ENCODE data around the gene PAXIP1. TPM values are rescaled to one million over a fixed set of nuclear protein-coding genes. Genes with fewer than 3 reads are reported as not detected.
"Not testable (repeated sequence)": the region's sequence is repeated elsewhere in the genome, so short reads cannot be mapped to it uniquely, and the experiment has no call there.

PAXIP1 gene, protein sequence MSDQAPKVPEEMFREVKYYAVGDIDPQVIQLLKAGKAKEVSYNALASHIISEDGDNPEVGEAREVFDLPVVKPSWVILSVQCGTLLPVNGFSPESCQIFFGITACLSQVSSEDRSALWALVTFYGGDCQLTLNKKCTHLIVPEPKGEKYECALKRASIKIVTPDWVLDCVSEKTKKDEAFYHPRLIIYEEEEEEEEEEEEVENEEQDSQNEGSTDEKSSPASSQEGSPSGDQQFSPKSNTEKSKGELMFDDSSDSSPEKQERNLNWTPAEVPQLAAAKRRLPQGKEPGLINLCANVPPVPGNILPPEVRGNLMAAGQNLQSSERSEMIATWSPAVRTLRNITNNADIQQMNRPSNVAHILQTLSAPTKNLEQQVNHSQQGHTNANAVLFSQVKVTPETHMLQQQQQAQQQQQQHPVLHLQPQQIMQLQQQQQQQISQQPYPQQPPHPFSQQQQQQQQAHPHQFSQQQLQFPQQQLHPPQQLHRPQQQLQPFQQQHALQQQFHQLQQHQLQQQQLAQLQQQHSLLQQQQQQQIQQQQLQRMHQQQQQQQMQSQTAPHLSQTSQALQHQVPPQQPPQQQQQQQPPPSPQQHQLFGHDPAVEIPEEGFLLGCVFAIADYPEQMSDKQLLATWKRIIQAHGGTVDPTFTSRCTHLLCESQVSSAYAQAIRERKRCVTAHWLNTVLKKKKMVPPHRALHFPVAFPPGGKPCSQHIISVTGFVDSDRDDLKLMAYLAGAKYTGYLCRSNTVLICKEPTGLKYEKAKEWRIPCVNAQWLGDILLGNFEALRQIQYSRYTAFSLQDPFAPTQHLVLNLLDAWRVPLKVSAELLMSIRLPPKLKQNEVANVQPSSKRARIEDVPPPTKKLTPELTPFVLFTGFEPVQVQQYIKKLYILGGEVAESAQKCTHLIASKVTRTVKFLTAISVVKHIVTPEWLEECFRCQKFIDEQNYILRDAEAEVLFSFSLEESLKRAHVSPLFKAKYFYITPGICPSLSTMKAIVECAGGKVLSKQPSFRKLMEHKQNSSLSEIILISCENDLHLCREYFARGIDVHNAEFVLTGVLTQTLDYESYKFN
- total RNA-seq = 10 to 100 TPM; 10.5 to 10.6 TPM
- total RNA-seq = 22.4 to 25.0 reads per million in 2 donors

DNA sequence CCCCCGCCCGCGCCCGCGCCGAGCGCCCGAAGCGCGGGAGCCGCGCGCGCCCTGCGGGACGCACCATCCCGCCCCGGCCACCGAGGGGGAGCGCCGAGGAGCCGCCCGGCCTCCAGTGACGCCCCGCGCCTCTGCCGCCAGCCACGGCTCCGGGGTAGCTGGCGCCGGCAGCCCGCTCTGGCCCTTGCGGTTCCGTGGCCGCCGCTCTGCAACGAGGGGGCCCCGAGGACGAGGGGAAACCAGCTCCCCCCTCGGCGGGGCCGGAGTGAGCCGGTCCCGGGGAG, at the start of gene PAXIP1:
PAXIP1 (minus strand) TSS at position 33 of the 284 bp plus-strand sequence. CDS start 195 bp downstream, outside the sequence.
- no peaks in the 10 kb centered on the region for H3K27me3 Mint-ChIP-seq
- H3K36me3 Mint-ChIP-seq (ENCODE audit: low read depth) = no peaks in the 10 kb centered on the region

DNA sequence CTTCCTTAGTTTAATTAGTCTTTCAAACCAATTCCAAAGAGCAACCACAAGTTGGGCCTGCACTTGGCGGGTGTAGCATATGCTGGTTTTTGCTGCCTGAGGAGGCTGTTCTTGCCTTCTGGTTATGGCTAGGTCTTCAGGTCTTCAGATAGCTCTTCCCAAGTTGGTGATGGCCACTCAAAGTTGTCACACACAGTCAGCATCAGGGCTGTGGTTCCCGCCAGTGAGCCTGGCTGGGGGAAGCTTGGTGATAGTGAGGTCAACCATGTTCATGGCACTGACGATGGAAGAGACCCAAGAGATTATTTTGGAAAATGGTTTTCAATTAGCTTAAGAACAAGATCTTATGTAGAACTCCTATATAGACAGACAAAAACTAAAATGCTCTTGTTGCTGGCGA, 48.4 kb upstream of the PAXIP1 start:
- no peak overlapping the region for H3K4me3 Mint-ChIP-seq
- no peak for ATAC-seq
- DNase-seq = no peak
- peaks cover 27% of the 10 kb centered on the region for H3K27me3 Mint-ChIP-seq
- no peaks in the 10 kb centered on the region for H3K4me1 Mint-ChIP-seq
- H3K9me3 ChIP-seq (ENCODE audit: control insufficient read depth, low read length, poor library complexity, severe bottlenecking) = no peaks in the 10 kb centered on the region
- H3K36me3 Mint-ChIP-seq (ENCODE audit: low read depth) = no peaks in the 10 kb centered on the region
- no peak overlapping the region for H3K27ac Mint-ChIP-seq

More for the DNA sequence above, at the start of gene PAXIP1:
- no peaks in the 10 kb centered on the region for H3K9me3 ChIP-seq (ENCODE audit: control insufficient read depth, low read length, poor library complexity, severe bottlenecking)
- peak within 1 kb of the TSS; percentile 93 for H3K4me3 Mint-ChIP-seq
- DNase-seq (no peak), ATAC-seq (peak; percentile 80)
- H3K27ac Mint-ChIP-seq = peak within 1 kb of the TSS; percentile 90
- peaks cover 9% of the 10 kb centered on the region for H3K4me1 Mint-ChIP-seq

DNA sequence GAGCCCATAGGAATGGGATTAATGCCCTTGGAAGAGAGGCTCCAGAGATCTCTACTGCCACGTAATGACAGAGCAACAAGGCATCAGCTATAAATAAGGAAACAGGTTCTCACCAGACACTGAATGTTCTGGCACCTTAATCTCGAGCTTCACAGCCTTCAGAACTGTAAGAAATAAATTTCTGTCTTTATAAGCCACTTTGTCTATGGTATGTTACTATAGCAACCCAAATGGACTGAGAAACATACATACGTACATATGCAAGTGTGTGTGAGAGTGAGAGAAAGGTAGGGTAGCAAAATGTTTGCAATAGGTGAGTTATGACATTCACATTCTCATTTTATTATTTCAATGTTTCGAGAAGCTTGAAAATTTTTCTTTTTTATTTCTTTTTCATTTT, 45.1 kb upstream of the PAXIP1 start:
- no peak for DNase-seq
- no peaks in the 10 kb centered on the region for H3K36me3 Mint-ChIP-seq (ENCODE audit: low read depth)
- no peak overlapping the region for H3K27ac Mint-ChIP-seq
- H3K4me1 Mint-ChIP-seq = no peaks in the 10 kb centered on the region
- no peaks in the 10 kb centered on the region for H3K9me3 ChIP-seq (ENCODE audit: control insufficient read depth, low read length, poor library complexity, severe bottlenecking)
- H3K4me3 Mint-ChIP-seq = no peak overlapping the region
- ATAC-seq = no peak
- peaks cover 26% of the 10 kb centered on the region for H3K27me3 Mint-ChIP-seq

DNA sequence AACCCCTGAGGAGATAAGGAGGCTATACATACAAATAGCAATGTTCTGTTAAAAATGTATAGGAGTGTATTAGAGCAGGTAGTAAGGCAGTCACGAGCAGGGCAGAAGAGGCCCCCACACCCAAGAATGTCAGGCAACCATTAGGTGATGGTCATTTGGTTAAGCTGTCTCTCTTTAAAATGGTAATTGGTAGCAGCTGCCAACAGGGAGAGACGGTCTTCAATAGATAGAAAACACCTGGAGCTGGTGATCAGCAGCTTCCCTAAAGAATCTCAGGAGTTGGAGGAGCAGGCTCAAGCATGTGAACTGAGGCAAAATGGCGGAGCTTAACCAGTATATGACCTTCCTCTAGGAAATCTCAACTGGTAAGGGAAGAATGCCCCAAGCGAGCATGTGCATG, 40.8 kb upstream of the PAXIP1 start:
- DNase-seq (no peak), ATAC-seq (no peak)
- peaks cover 27% of the 10 kb centered on the region for H3K27me3 Mint-ChIP-seq
- H3K27ac Mint-ChIP-seq = no peak overlapping the region
- no peaks in the 10 kb centered on the region for H3K4me1 Mint-ChIP-seq
- no peak overlapping the region for H3K4me3 Mint-ChIP-seq
- no peaks in the 10 kb centered on the region for H3K9me3 ChIP-seq (ENCODE audit: control insufficient read depth, low read length, poor library complexity, severe bottlenecking)
- H3K36me3 Mint-ChIP-seq (ENCODE audit: low read depth) = no peaks in the 10 kb centered on the region

DNA sequence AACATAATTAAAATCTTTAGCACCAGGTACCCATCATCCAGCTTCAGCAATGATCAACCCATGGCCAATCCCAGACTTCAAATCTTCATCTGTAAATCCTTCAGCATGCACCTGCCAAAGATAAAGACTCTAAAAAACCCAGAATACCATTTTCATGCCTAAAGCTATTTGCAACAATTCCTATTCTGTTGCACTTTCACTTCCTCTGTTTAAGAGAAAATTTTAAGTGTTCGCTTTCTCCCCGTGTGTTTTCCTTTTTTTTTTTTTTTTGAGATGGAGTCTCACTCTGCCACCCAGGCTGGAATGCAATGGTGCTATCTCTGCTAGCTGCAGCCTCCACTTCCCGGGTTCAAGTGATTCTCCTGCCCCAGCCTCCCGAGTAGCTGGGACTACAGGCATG, 35.4 kb upstream of the PAXIP1 start:
- Mint-ChIP-seq H3K4me1 (no peaks in the 10 kb centered on the region), H3K27me3 (peaks cover 39% of the 10 kb centered on the region), H3K4me3 (no peak overlapping the region), H3K36me3 (ENCODE audit: low read depth) (no peaks in the 10 kb centered on the region), H3K27ac (no peak overlapping the region)
- H3K9me3 ChIP-seq (ENCODE audit: control insufficient read depth, low read length, poor library complexity, severe bottlenecking) = no peaks in the 10 kb centered on the region
- no peak for ATAC-seq
- no peak for DNase-seq

DNA sequence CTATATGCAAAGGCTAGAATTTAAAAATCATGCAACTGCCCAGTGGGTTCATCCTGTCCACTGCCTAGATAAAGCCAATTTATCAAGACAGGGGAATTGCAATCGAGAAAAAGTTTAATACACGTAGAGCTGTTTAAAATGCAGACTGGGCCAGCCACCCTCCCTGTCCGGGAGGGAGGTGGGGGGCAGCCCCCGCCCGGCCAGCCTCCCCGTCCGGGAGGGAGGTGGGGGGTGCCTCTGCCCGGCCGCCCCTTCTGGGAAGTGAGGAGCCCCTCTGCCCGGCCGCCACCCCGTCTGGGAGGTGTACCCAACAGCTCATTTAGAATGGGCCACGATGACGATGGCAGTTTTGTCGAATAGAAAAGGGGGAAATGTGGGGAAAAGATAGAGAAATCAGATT, 31.6 kb upstream of the PAXIP1 start:
- not testable (repeated sequence) for ATAC-seq; DNase-seq; H3K4me3 Mint-ChIP-seq; H3K27ac Mint-ChIP-seq; H3K4me1 Mint-ChIP-seq; H3K36me3 Mint-ChIP-seq (ENCODE audit: low read depth); H3K9me3 ChIP-seq (ENCODE audit: control insufficient read depth, low read length, poor library complexity, severe bottlenecking)
- H3K27me3 Mint-ChIP-seq = peaks cover 23% of the 10 kb centered on the region

DNA sequence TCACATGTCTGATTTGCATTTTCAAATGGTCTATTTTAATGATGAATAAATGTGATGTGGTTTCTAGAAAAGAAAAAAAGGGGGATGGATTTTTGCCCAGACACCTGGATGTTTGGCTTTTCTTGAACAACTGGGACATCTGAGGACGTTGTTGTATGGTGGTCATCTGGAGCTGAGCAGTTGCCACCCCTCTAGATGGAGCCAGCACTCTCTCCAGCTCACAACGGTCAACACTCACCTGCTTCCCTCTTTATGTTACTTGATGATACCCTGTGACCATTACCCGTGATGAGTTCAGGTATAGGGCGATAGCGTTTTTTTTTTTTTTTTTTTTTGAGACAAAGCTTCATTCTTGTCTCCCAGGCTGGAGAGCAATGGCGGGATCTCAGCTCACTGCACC, 30.1 kb upstream of the PAXIP1 start:
- ATAC-seq (no peak), DNase-seq (no peak)
- H3K4me3 Mint-ChIP-seq = no peak overlapping the region
- no peak overlapping the region for H3K27ac Mint-ChIP-seq
- no peaks in the 10 kb centered on the region for H3K4me1 Mint-ChIP-seq
- no peaks in the 10 kb centered on the region for H3K36me3 Mint-ChIP-seq (ENCODE audit: low read depth)
- no peaks in the 10 kb centered on the region for H3K9me3 ChIP-seq (ENCODE audit: control insufficient read depth, low read length, poor library complexity, severe bottlenecking)
- H3K27me3 Mint-ChIP-seq = peaks cover 21% of the 10 kb centered on the region

DNA sequence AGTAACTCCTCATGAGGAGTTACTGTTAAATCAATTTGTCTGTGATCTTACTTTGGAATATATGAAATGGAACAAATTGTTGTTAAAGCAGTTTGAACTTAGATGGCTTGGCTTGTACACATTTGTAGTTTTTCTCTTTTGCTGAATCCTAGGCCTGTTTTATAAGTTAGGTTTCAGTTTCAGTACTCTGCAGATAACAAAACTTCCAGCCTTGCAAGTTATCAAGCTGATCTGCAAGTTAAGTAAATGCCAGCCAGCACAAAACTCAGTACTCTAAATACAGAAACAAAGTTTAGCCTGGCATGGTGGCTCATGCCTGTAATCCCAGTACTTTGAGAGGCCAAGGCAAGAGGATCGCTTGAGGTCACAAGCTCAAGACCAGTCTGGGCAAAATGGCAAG, 25.0 kb upstream of the PAXIP1 start:
- H3K4me1 Mint-ChIP-seq = no peaks in the 10 kb centered on the region
- no peaks in the 10 kb centered on the region for H3K36me3 Mint-ChIP-seq (ENCODE audit: low read depth)
- no peak overlapping the region for H3K4me3 Mint-ChIP-seq
- ATAC-seq (no peak), DNase-seq (no peak)
- H3K27ac Mint-ChIP-seq = no peak overlapping the region
- peaks cover 7% of the 10 kb centered on the region for H3K27me3 Mint-ChIP-seq
- H3K9me3 ChIP-seq (ENCODE audit: control insufficient read depth, low read length, poor library complexity, severe bottlenecking) = no peaks in the 10 kb centered on the region

DNA sequence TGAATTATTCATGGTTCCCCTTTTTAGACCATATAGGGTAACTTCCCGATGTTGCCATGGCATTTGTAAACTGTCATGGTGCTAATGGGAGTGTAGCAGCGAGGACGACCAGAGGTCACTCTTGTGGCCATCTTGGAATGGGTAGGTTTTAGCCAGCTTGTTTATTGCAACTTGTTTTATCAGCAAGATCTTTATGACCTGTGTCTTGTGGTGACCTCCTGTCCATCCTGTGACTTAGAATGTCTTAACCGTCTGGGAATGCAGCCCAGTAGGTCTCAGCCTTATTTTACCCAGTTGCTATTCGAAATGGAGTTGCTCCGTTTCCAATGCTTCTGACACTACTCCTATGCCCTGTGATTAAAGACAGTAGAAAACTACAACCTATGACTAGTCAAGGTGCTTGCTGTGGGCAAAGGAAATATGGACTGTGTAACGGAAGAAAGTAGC, 18.8 kb upstream of the PAXIP1 start:
- peaks cover 22% of the 10 kb centered on the region for H3K27me3 Mint-ChIP-seq
- H3K27ac Mint-ChIP-seq = no peak overlapping the region
- no peaks in the 10 kb centered on the region for H3K9me3 ChIP-seq (ENCODE audit: control insufficient read depth, low read length, poor library complexity, severe bottlenecking)
- DNase-seq (no peak), ATAC-seq (no peak)
- no peaks in the 10 kb centered on the region for H3K4me1 Mint-ChIP-seq
- no peak overlapping the region for H3K4me3 Mint-ChIP-seq
- no peaks in the 10 kb centered on the region for H3K36me3 Mint-ChIP-seq (ENCODE audit: low read depth)

DNA sequence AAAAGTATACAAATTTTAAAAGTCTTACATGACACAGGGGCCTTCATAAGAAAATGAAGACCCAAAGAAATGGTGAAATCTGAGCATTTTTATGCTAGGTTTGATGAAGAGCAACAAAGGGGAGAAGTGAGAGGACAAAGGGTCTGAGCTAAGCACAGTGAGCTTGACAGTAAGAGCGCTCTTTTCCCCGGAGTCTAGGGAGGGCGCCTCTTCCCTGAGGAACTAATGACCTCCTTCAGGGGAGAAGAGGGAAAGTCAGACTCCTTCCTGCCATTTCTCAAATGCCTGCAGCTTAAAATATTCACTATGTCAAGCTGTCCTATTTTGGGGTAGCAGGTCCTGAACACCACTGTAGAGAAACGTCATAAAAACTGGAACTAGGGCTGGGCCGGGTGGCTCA, 18.1 kb upstream of the PAXIP1 start:
- H3K27ac Mint-ChIP-seq = no peak overlapping the region
- no peaks in the 10 kb centered on the region for H3K4me1 Mint-ChIP-seq
- peaks cover 22% of the 10 kb centered on the region for H3K27me3 Mint-ChIP-seq
- no peak overlapping the region for H3K4me3 Mint-ChIP-seq
- ATAC-seq = no peak
- no peak for DNase-seq
- H3K9me3 ChIP-seq (ENCODE audit: control insufficient read depth, low read length, poor library complexity, severe bottlenecking) = no peaks in the 10 kb centered on the region
- H3K36me3 Mint-ChIP-seq (ENCODE audit: low read depth) = no peaks in the 10 kb centered on the region

DNA sequence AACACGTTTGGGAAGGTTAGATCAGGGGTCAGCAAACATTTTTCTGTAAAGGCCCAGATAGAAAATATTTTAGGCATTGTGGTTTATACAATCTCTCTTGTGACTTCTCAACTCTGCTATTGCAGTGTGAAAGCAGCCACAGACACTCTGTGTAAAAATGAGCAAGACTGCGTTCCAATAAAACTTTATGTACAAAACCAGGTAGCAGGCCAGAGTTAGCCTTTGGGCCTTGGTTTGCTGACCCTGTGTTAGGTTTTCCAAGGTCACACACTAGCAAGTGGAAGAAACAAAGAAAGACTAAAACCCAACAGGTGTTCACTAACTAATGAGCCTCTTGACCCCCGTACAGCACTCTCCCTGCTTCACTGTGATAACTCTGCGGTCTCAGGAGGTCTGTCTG, 14.9 kb upstream of the PAXIP1 start:
- DNase-seq (no peak), ATAC-seq (no peak)
- no peaks in the 10 kb centered on the region for H3K9me3 ChIP-seq (ENCODE audit: control insufficient read depth, low read length, poor library complexity, severe bottlenecking)
- Mint-ChIP-seq H3K4me1 (no peaks in the 10 kb centered on the region), H3K36me3 (ENCODE audit: low read depth) (no peaks in the 10 kb centered on the region), H3K27ac (no peak overlapping the region), H3K27me3 (peaks cover 25% of the 10 kb centered on the region), H3K4me3 (no peak overlapping the region)

DNA sequence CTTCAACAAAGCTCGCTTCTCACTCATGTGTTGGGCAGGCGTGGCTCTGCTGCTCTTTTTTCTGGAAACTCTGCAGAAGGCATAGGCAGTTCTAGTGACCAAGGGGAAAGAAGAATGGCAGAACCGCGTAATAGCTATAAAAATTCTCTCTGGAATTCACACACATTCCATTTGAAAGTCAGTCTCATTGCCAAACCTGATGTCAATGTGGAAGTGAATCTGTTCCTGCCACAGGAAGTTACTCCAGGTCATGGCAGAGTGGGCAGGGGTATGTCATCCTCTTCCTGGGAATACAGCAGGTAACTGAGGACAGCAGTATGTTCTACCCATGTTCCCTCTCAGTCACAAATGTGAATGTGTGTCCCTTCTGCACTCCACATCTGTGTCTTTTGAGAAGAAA, 8.2 kb upstream of the PAXIP1 start:
- no peaks in the 10 kb centered on the region for H3K9me3 ChIP-seq (ENCODE audit: control insufficient read depth, low read length, poor library complexity, severe bottlenecking)
- ATAC-seq (no peak), DNase-seq (no peak)
- no peak overlapping the region for H3K4me3 Mint-ChIP-seq
- peaks cover 7% of the 10 kb centered on the region for H3K4me1 Mint-ChIP-seq
- no peak overlapping the region for H3K27ac Mint-ChIP-seq
- no peaks in the 10 kb centered on the region for H3K36me3 Mint-ChIP-seq (ENCODE audit: low read depth)
- peaks cover 8% of the 10 kb centered on the region for H3K27me3 Mint-ChIP-seq

DNA sequence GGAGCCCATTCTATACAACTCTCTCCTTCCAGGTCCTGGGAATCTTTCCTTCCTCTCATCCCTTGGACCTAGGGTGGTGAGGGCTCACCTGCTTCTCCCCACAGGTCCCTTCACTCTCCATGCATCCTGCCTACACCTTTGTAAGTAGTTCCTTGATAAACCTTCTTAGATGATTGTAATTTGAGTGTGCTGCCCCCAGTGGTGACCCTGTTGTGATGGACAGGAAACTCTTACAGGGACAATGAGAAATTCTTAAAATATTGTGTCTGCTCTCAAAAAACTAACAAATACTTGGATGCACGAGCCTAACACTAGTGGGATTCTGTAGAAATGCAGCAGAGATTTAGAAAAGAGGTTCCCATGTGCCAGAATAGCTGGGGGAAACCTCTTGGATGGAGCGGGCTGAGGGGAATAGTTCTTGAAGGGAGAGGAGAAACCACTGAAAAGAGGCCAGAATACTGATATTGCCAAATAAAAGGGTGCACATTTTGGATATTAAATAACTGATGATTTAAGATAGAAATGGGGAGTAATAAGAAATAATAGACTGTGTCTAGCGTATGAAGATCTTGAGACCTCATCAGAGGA, 6.7 kb upstream of the PAXIP1 start:
- Mint-ChIP-seq H3K4me3 (no peak overlapping the region), H3K4me1 (peaks cover 7% of the 10 kb centered on the region), H3K27me3 (no peaks in the 10 kb centered on the region), H3K36me3 (ENCODE audit: low read depth) (no peaks in the 10 kb centered on the region), H3K27ac (no peak overlapping the region)
- ATAC-seq (peak; percentile 68), DNase-seq (no peak)
- H3K9me3 ChIP-seq (ENCODE audit: control insufficient read depth, low read length, poor library complexity, severe bottlenecking) = no peaks in the 10 kb centered on the region

Measured in T-helper 17 cell (primary cell).